Epithelial cell of alveolus of lung (primary cell): ENCODE measurements around the gene HLA-DRB5. TPM values are rescaled to one million over a fixed set of nuclear protein-coding genes. Genes with fewer than 3 reads are reported as not detected.

Experiments used
- total RNA-seq: library from RNA; depleted of rRNA; stranded (reverse); fragments of >200 nt; gene quantifications from 2 replicates; pipeline ENCODE4 v1.2.1, GENCODE V29; 2015

The HLA-DRB5 gene
- not detected in 2 replicates for total RNA-seq

DNA sequence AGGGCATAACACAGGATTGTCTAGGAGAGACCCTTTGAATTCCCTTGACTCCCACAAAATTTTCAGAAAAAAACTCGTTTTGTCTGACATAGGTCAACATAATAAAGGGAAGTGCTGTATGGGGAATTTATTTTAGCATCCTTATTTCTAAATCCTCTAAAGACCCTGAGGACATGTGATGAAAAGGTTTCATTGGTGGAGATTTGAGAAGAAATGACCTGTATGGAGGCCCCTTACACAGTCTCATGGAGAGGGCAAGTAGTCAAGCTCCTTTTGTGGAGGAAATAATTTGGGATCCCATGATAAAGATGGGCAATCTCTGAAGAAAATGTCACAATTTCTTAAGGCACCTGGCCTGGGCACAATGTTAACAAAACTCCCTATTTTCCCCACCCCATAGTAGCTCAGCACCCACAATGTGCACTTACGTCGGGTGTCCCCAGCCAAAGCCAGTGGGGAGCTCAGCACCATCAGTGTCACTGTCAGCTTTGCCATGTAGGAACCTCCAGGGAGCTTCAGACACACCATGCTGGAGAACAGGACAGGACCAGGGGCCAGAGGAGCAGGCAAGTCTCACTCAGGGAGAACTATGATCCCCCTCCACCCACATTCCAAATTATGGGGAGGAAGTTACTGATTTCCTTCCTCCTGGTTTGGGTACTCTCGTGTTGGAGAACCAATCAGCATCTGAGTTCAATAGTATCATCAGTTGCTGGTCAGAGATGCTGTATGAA lies at the start of gene HLA-DRB5:
Gene HLA-DRB5, minus strand, starts transcription at position 591 of the 734 bp plus-strand sequence. Its CDS starts 63 bp downstream, at position 528.

Other genes starting within 250 kb of the HLA-DRB5 start
- gene TSBP1, start 158.4 kb downstream of the HLA-DRB5 start, total RNA-seq, result not detected in 2 replicates
- gene BTNL2, start 123.1 kb downstream of the HLA-DRB5 start, total RNA-seq, result not detected in 2 replicates
- gene HLA-DRA, start 90.4 kb downstream of the HLA-DRB5 start, total RNA-seq, result not detected in 2 replicates
- gene HLA-DRB1, start 59.6 kb upstream of the HLA-DRB5 start, total RNA-seq, result not detected in 2 replicates
- not detected in 2 replicates for gene HLA-DQA1, start 107.1 kb upstream of the HLA-DRB5 start, total RNA-seq
- 0.13 and 0.32 TPM in 2 replicates for gene HLA-DQB1, start 136.4 kb upstream of the HLA-DRB5 start, total RNA-seq
- not detected in 2 replicates for gene HLA-DQA2, start 211.1 kb upstream of the HLA-DRB5 start, total RNA-seq
- gene HLA-DQB2, start 233.2 kb upstream of the HLA-DRB5 start, total RNA-seq, result not detected in 2 replicates